ENCODE measurements around the gene SLC22A3. TPM values are rescaled to one million over a fixed set of nuclear protein-coding genes. Genes with fewer than 3 reads are reported as not detected.

SLC22A3 gene
- total and polyA plus RNA-seq, 2 of the 13 experiments (the other 11 are each of a cell fraction or from before 2014, with no cell fraction given): 12.0 to 31.5 TPM

GRCh38 chr6:160349020-160349441 lies 853 bp downstream of the SLC22A3 start (continued):
- no peak for TF ChIP-seq AKNA (CRISPR knock-in tag; IDR thresholded peaks at IDR 0.05; ENCODE audit: borderline replicate concordance)
- TF ChIP-seq HOXA7 (CRISPR knock-in tag; IDR thresholded peaks at IDR 0.05): no peak
- 0 out of 2 replicates have a peak, but pooled peaks have one; percentile 47 for TF ChIP-seq ZMYM4 (CRISPR knock-in tag; IDR thresholded peaks at IDR 0.05)
- TF ChIP-seq SNAI1 (CRISPR knock-in tag; IDR thresholded peaks at IDR 0.05; ENCODE audit: borderline replicate concordance): 0 out of 2 replicates have a peak, but pooled peaks have one; percentile 79
- no peak for TF ChIP-seq MBNL3 (CRISPR knock-in tag; conservative IDR thresholded peaks at IDR 0.05)
- peak; percentile 40; the same call in 1 of the 2 replicates for TF ChIP-seq RXRB (CRISPR knock-in tag; IDR thresholded peaks at IDR 0.05; ENCODE audit: borderline replicate concordance)
- no peak for TF ChIP-seq ZNF652 (CRISPR knock-in tag; IDR thresholded peaks at IDR 0.05; ENCODE audit: borderline replicate concordance, low read depth)
- TF ChIP-seq EED (CRISPR knock-in tag; IDR thresholded peaks at IDR 0.05): no peak
- TF ChIP-seq NFRKB (IDR thresholded peaks at IDR 0.05): no peak
- TF ChIP-seq ZNF605 (CRISPR knock-in tag; IDR thresholded peaks at IDR 0.05): peak; percentile 87; the same call in 1 of the 2 replicates
- TF ChIP-seq EP300 (IDR thresholded peaks at IDR 0.05; ENCODE audit: low read depth in 2 of 2, low read length in 2 of 2): peak in 1 of 2 experiments; percentile 80; a peak in 2 of 4 replicates
- TF ChIP-seq EP300 (CRISPR knock-in tag; IDR thresholded peaks at IDR 0.05; ENCODE audit: borderline replicate concordance): no peak; the same call in 1 of the 2 replicates
- peak; percentile 82; the same call in 1 of the 2 replicates for TF ChIP-seq NKX3-1 (CRISPR knock-in tag; IDR thresholded peaks at IDR 0.05)
- TF ChIP-seq ZSCAN29 (CRISPR knock-in tag; conservative IDR thresholded peaks at IDR 0.05): 0 out of 2 replicates have a peak, but pooled peaks have one; percentile 19
- TF ChIP-seq ZNF430 (CRISPR knock-in tag; IDR thresholded peaks at IDR 0.05): peak; percentile 68; the same call in 1 of the 2 replicates
- TF ChIP-seq, protein P1, sequence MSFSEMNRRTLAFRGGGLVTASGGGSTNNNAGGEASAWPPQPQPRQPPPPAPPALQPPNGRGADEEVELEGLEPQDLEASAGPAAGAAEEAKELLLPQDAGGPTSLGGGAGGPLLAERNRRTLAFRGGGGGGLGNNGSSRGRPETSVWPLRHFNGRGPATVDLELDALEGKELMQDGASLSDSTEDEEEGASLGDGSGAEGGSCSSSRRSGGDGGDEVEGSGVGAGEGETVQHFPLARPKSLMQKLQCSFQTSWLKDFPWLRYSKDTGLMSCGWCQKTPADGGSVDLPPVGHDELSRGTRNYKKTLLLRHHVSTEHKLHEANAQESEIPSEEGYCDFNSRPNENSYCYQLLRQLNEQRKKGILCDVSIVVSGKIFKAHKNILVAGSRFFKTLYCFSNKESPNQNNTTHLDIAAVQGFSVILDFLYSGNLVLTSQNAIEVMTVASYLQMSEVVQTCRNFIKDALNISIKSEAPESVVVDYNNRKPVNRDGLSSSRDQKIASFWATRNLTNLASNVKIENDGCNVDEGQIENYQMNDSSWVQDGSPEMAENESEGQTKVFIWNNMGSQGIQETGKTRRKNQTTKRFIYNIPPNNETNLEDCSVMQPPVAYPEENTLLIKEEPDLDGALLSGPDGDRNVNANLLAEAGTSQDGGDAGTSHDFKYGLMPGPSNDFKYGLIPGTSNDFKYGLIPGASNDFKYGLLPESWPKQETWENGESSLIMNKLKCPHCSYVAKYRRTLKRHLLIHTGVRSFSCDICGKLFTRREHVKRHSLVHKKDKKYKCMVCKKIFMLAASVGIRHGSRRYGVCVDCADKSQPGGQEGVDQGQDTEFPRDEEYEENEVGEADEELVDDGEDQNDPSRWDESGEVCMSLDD (CRISPR knock-in tag; IDR thresholded peaks at IDR 0.05; ENCODE audit: borderline replicate concordance): no peak
- TF ChIP-seq HNF4A (CRISPR knock-in tag; IDR thresholded peaks at IDR 0.05): peak; percentile 94
- TF ChIP-seq DMAP1 (CRISPR knock-in tag; IDR thresholded peaks at IDR 0.05): peak; percentile 58
- TF ChIP-seq ZNF710 (CRISPR knock-in tag; IDR thresholded peaks at IDR 0.05; ENCODE audit: borderline replicate concordance): peak; percentile 81
- peak; percentile 32; the same call in 1 of the 2 replicates for TF ChIP-seq ZNF264 (CRISPR knock-in tag; IDR thresholded peaks at IDR 0.05)
- no peak for TF ChIP-seq ARHGAP35 (CRISPR knock-in tag; IDR thresholded peaks at IDR 0.05; ENCODE audit: borderline replicate concordance)
- TF ChIP-seq BRD4 (CRISPR knock-in tag; IDR thresholded peaks at IDR 0.05): no peak
- no peak for TF ChIP-seq HOXD1 (CRISPR knock-in tag; IDR thresholded peaks at IDR 0.05)

Data from HepG2 (cell line).